Immature natural killer cell (primary cell): ENCODE measurements around the gene PRKCE. TPM values are rescaled to one million over a fixed set of nuclear protein-coding genes. Genes with fewer than 3 reads are reported as not detected.

Experiments
- DNase-seq, 3 donors: peaks; one replicate each; pipeline ENCODE4 v3.0.0; 2022; ENCODE audit warnings: mixed read lengths in 1 of 3
- H3K27ac Mint-ChIP-seq, 6 donors: one replicate each; pipeline ENCODE4 v1.8.0; 2020; ENCODE audit warnings: mixed read lengths in 6 of 6, mild to moderate bottlenecking in 5 of 6, inconsistent platforms in 4 of 6, moderate library complexity in 3 of 6
- H3K27me3 Mint-ChIP-seq, 3 donors: one replicate each; pipeline ENCODE4 v1.8.0; 2020 to 2021; ENCODE audit warnings: low read depth in 3 of 3, mild to moderate bottlenecking in 3 of 3, mixed read lengths in 3 of 3, moderate library complexity in 3 of 3, inconsistent platforms in 1 of 3
- H3K36me3 Mint-ChIP-seq, 3 donors: one replicate each; pipeline ENCODE4 v1.8.0; 2020; ENCODE audit warnings: mixed read lengths in 3 of 3, inconsistent platforms in 2 of 3, mild to moderate bottlenecking in 2 of 3
- H3K4me1 Mint-ChIP-seq, 2 donors: one replicate each; pipeline ENCODE4 v1.8.0; 2020; ENCODE audit warnings: inconsistent platforms in 2 of 2, mild to moderate bottlenecking in 2 of 2, mixed read lengths in 2 of 2, moderate library complexity in 1 of 2
- H3K4me3 Mint-ChIP-seq, 5 donors: one replicate each; pipeline ENCODE4 v1.8.0; 2020; ENCODE audit warnings: mild to moderate bottlenecking in 5 of 5, mixed read lengths in 5 of 5, inconsistent platforms in 3 of 5, moderate library complexity in 3 of 5
- H3K9me3 Mint-ChIP-seq, 6 donors: one replicate each; pipeline ENCODE4 v1.8.0; 2020; ENCODE audit warnings: mild to moderate bottlenecking in 6 of 6, mixed read lengths in 6 of 6, inconsistent platforms in 4 of 6, moderate library complexity in 3 of 6
- polyA plus RNA-seq, 3 donors: library from polyadenylated mRNA; unstranded; fragments of 300-500 nt; fragmentation: Illumina TruSeq; gene quantifications; one replicate each; pipeline ENCODE4 v1.2.3, GENCODE V29; 2021

PRKCE gene
- polyA plus RNA-seq, 3 donors from 2014 or later, result 1.0 to 3.0 (median 2.5) TPM

GRCh38 chr2:45716915-45717314 lies 65.4 kb downstream of the PRKCE start:
- Mint-ChIP-seq H3K27me3 (peaks cover 0 to 11% (median 2%) of the 10 kb centered on the region in 3 donors), H3K36me3 (peaks cover 0 to 9% (median 4%) of the 10 kb centered on the region in 3 donors), H3K4me1 (peaks cover 3 to 6% of the 10 kb centered on the region in 2 donors)

GRCh38 chr2:45720210-45720609 lies 68.7 kb downstream of the PRKCE start:
- peaks cover 0 to 9% (median 2%) of the 10 kb centered on the region in 3 donors for H3K27me3 Mint-ChIP-seq
- no peak overlapping the region for H3K27ac Mint-ChIP-seq
- peaks cover 0 to 3% (median 0%) of the 10 kb centered on the region in 6 donors for H3K9me3 Mint-ChIP-seq
- no peak for DNase-seq
- peaks cover 0 to 9% (median 0%) of the 10 kb centered on the region in 3 donors for H3K36me3 Mint-ChIP-seq
- H3K4me1 Mint-ChIP-seq, result peaks cover 23 to 31% of the 10 kb centered on the region in 2 donors
- H3K4me3 Mint-ChIP-seq, result no peak overlapping the region

More at GRCh38 chr2:45716915-45717314, 65.4 kb downstream of the PRKCE start:
- Mint-ChIP-seq H3K9me3 (peaks cover 0 to 3% (median 0%) of the 10 kb centered on the region in 6 donors), H3K27ac (no peak overlapping the region), H3K4me3 (no peak overlapping the region)
- DNase-seq, result no peak

GRCh38 chr2:45721150-45721549 lies 69.7 kb downstream of the PRKCE start:
- peaks cover 0 to 9% (median 0%) of the 10 kb centered on the region in 3 donors for H3K27me3 Mint-ChIP-seq
- peaks cover 0 to 3% (median 0%) of the 10 kb centered on the region in 3 donors for H3K36me3 Mint-ChIP-seq
- H3K27ac Mint-ChIP-seq, result peak overlapping the region in 1 of 6 donors; percentile 4
- no peak overlapping the region for H3K4me3 Mint-ChIP-seq
- no peak for DNase-seq
- H3K9me3 Mint-ChIP-seq, result peaks cover 0 to 3% (median 0%) of the 10 kb centered on the region in 6 donors
- H3K4me1 Mint-ChIP-seq, result peaks cover 25 to 34% of the 10 kb centered on the region in 2 donors

GRCh38 chr2:45722477-45722876 lies 71.0 kb downstream of the PRKCE start:
- H3K27ac Mint-ChIP-seq, result no peak overlapping the region
- peaks cover 0 to 9% (median 3%) of the 10 kb centered on the region in 3 donors for H3K27me3 Mint-ChIP-seq
- DNase-seq, result no peak
- peaks cover 0 to 3% (median 0%) of the 10 kb centered on the region in 6 donors for H3K9me3 Mint-ChIP-seq
- H3K36me3 Mint-ChIP-seq, result no peaks in the 10 kb centered on the region
- no peak overlapping the region for H3K4me3 Mint-ChIP-seq
- peaks cover 25 to 34% of the 10 kb centered on the region in 2 donors for H3K4me1 Mint-ChIP-seq

- Mint-ChIP-seq H3K36me3 (no peaks in the 10 kb centered on the region), H3K27me3 (peaks cover 0 to 12% (median 3%) of the 10 kb centered on the region in 3 donors), H3K4me1 (peaks cover 25 to 34% of the 10 kb centered on the region in 2 donors), H3K4me3 (peak overlapping the region in 1 of 5 donors; percentile 38), H3K27ac (peak overlapping the region; percentile 11 to 80 (median 24)), H3K9me3 (peaks cover 0 to 3% (median 0%) of the 10 kb centered on the region in 6 donors)
- no peak for DNase-seq
Observed at GRCh38 chr2:45723857-45724256, 72.4 kb downstream of the PRKCE start.

DNA sequence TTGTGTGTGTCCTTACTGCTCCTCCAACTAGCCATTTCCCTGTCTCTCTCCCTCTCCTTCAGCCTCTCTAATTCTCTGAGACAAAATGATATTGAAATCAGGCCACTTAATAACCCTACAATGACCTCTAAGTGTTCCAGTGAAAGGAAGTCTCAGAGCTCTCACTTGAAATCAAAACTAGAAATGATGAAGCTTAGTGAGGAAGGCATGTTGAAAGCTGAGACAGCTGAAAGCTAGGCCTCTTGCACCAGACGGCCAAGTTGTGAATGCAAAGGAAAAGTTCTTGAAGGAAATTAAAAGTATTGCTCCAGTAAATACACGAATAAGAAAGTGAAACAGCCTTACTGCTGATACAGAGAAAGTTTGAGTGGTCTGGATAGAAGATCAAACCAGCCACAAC lies 72.9 kb downstream of the PRKCE start:
- H3K36me3 Mint-ChIP-seq, result no peaks in the 10 kb centered on the region
- peaks cover 25 to 34% of the 10 kb centered on the region in 2 donors for H3K4me1 Mint-ChIP-seq
- peaks cover 0 to 3% (median 0%) of the 10 kb centered on the region in 6 donors for H3K9me3 Mint-ChIP-seq
- no peak for DNase-seq
- H3K4me3 Mint-ChIP-seq, result peak overlapping the region in 2 of 5 donors; percentile 19 to 38
- peak overlapping the region; percentile 11 to 80 (median 24) for H3K27ac Mint-ChIP-seq
- peaks cover 0 to 10% (median 3%) of the 10 kb centered on the region in 3 donors for H3K27me3 Mint-ChIP-seq

DNA sequence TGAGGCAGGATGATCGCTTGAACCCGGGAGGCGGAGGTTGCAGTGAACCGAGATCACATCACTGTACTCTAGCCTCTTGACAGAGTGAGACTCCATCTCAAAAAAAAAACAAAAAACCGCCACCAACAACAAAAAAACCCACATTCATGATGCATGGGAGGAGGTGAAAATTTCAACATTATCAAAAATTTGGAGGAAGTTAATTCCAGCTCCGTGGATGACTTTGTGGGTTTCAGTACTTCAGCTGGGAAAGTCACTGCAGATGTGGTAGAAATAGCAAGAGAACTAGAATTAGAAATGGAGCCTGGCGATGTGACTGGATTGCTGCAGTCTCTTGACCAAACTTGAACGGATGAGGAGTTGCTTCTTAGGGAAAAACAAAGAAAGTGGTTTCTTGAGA lies 74.3 kb downstream of the PRKCE start:
- H3K36me3 Mint-ChIP-seq, result peaks cover 0 to 4% (median 0%) of the 10 kb centered on the region in 3 donors
- H3K4me1 Mint-ChIP-seq, result peaks cover 25 to 40% of the 10 kb centered on the region in 2 donors
- H3K27me3 Mint-ChIP-seq, result peaks cover 3 to 11% (median 4%) of the 10 kb centered on the region in 3 donors
- H3K27ac Mint-ChIP-seq, result no peak overlapping the region
- H3K4me3 Mint-ChIP-seq, result no peak overlapping the region
- DNase-seq, result no peak
- no peaks in the 10 kb centered on the region for H3K9me3 Mint-ChIP-seq

DNA sequence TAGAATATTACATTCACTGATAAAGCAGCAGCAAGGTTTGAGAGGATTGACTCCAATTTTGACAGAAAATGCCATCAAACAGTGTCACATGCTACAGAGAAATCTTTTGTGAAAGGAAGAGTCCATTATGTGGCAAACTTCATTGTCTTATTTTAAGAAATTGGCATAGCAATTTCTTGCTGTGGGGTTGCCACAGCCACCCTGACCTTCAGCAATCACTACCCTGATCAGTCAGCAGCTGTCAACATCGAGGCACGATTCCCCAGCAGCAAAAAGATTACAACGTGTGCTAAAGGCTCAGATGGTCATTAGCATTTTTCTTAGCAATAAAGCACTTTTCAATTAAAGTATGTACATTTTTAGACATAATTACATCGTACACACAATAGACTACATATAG lies 74.7 kb downstream of the PRKCE start:
- Mint-ChIP-seq H3K4me1 (peaks cover 28 to 45% of the 10 kb centered on the region in 2 donors), H3K27ac (no peak overlapping the region), H3K36me3 (peaks cover 0 to 4% (median 0%) of the 10 kb centered on the region in 3 donors), H3K9me3 (no peaks in the 10 kb centered on the region), H3K4me3 (no peak overlapping the region), H3K27me3 (peaks cover 3 to 9% (median 4%) of the 10 kb centered on the region in 3 donors)
- DNase-seq, result no peak

DNA sequence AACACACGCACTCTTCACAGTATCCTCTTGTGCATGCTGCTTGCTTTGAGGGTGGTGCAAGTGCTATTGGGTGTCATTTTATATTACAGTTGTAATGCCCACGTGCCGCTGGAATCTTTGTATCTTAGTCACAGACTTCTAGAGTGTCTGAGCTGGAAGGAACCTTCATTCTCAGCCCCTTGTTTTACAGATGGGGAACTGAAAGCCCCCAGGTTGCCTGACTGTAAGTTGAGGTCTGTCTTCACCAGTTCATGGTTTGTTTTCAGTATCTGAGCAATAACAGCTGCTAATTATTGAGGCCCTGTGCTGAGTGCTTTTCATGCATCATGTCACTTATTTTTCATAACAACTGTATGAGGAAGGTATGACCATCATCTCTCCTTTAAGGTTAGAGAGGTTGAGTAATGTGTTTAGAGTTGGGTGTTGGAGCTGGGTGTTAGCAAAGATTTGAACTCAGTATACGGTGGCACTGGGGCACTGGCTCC lies 77.0 kb downstream of the PRKCE start:
- H3K4me3 Mint-ChIP-seq, result no peak overlapping the region
- DNase-seq, result no peak
- H3K9me3 Mint-ChIP-seq, result no peaks in the 10 kb centered on the region
- H3K27ac Mint-ChIP-seq, result no peak overlapping the region
- H3K27me3 Mint-ChIP-seq, result peaks cover 3 to 6% (median 4%) of the 10 kb centered on the region in 3 donors
- H3K4me1 Mint-ChIP-seq, result peaks cover 20 to 32% of the 10 kb centered on the region in 2 donors
- peaks cover 0 to 4% (median 0%) of the 10 kb centered on the region in 3 donors for H3K36me3 Mint-ChIP-seq

- peaks cover 0 to 4% (median 0%) of the 10 kb centered on the region in 3 donors for H3K36me3 Mint-ChIP-seq
- peak in 2 of 3 donors; percentile 8 to 10 for DNase-seq
- no peak overlapping the region for H3K4me3 Mint-ChIP-seq
- H3K27me3 Mint-ChIP-seq, result peaks cover 3 to 6% (median 4%) of the 10 kb centered on the region in 3 donors
- no peaks in the 10 kb centered on the region for H3K9me3 Mint-ChIP-seq
- H3K4me1 Mint-ChIP-seq, result peaks cover 8 to 17% of the 10 kb centered on the region in 2 donors
- peak overlapping the region in 1 of 6 donors; percentile 9 for H3K27ac Mint-ChIP-seq
Observed at GRCh38 chr2:45729753-45730512, 78.5 kb downstream of the PRKCE start.

GRCh38 chr2:45731141-45731540 lies 79.7 kb downstream of the PRKCE start:
- Mint-ChIP-seq H3K4me3 (no peak overlapping the region), H3K27ac (no peak overlapping the region), H3K4me1 (peaks cover 3 to 12% of the 10 kb centered on the region in 2 donors), H3K27me3 (peaks cover 3 to 6% (median 4%) of the 10 kb centered on the region in 3 donors), H3K36me3 (peaks cover 0 to 4% (median 0%) of the 10 kb centered on the region in 3 donors), H3K9me3 (no peaks in the 10 kb centered on the region)
- DNase-seq, result no peak

- no peak for DNase-seq
- Mint-ChIP-seq H3K9me3 (no peaks in the 10 kb centered on the region), H3K36me3 (peaks cover 0 to 4% (median 0%) of the 10 kb centered on the region in 3 donors), H3K27ac (no peak overlapping the region), H3K27me3 (peaks cover 0 to 11% (median 4%) of the 10 kb centered on the region in 3 donors), H3K4me1 (peaks cover 3 to 12% of the 10 kb centered on the region in 2 donors), H3K4me3 (no peak overlapping the region)
Observed at GRCh38 chr2:45732436-45732835, 81.0 kb downstream of the PRKCE start.

- Mint-ChIP-seq H3K27ac (no peak overlapping the region), H3K4me1 (peaks cover 3 to 12% of the 10 kb centered on the region in 2 donors), H3K4me3 (no peak overlapping the region), H3K36me3 (peaks cover 0 to 4% (median 0%) of the 10 kb centered on the region in 3 donors), H3K27me3 (peaks cover 0 to 11% (median 4%) of the 10 kb centered on the region in 3 donors), H3K9me3 (no peaks in the 10 kb centered on the region)
- DNase-seq, result no peak
Observed at GRCh38 chr2:45732946-45733345, 81.5 kb downstream of the PRKCE start.

GRCh38 chr2:45734336-45734735 lies 82.9 kb downstream of the PRKCE start:
- H3K27me3 Mint-ChIP-seq, result peaks cover 0 to 8% (median 4%) of the 10 kb centered on the region in 3 donors
- no peak overlapping the region for H3K4me3 Mint-ChIP-seq
- H3K36me3 Mint-ChIP-seq, result peaks cover 0 to 4% (median 0%) of the 10 kb centered on the region in 3 donors
- no peaks in the 10 kb centered on the region for H3K9me3 Mint-ChIP-seq
- no peak for DNase-seq
- no peak overlapping the region for H3K27ac Mint-ChIP-seq
- peaks cover 3 to 12% of the 10 kb centered on the region in 2 donors for H3K4me1 Mint-ChIP-seq
